PC-3 (cell line): ENCODE results near the gene FOXP1. TPM values are rescaled to one million over a fixed set of nuclear protein-coding genes. Genes with fewer than 3 reads are reported as not detected.

Experiments
- ATAC-seq: fragments of 200-7000 bp; cut with Tn5 transposase; 2 replicates; pipeline ENCODE4 v1.9.1; 2020; ENCODE audit warnings: mild to moderate bottlenecking, moderate library complexity
- BruUV-seq: library from RNA; stranded (reverse); fragments of 400-500 nt; replicated peaks from 2 replicates; lab custom pipeline; 2021; lab: Mats Ljungman, UMichigan
- CTCF ChIA-PET: fragments of 300-600 bp; sonication (Branson Sonifier 250); formaldehyde crosslinking; loops from one replicate; lab custom pipeline; 2022; ENCODE audit warnings: antibody characterized with exemption; lab: Charles Lee
- POLR2A ChIA-PET: fragments of 300-600 bp; sonication (Branson Sonifier 250); formaldehyde crosslinking; loops from one replicate; lab custom pipeline; 2022; ENCODE audit warnings: antibody characterized with exemption; ENCODE audit not compliant: unreplicated experiment; lab: Charles Lee
- DNase-seq: peaks from one replicate; pipeline ENCODE4 v3.0.0-alpha.2; 2015
- H2AFZ ChIP-seq: fragments of 300-600 bp; sonication (generic); 2 replicates; pipeline ENCODE4 v1.6.0; 2016; ENCODE audit warnings: antibody characterized with exemption, low read length
- H3F3A ChIP-seq: fragments of 300-600 bp; sonication (generic); one replicate; pipeline ENCODE4 v1.6.0; 2017; ENCODE audit warnings: antibody characterized with exemption, low read length, control low read depth, mild to moderate bottlenecking; ENCODE audit not compliant: unreplicated experiment
- H3K27ac ChIP-seq: fragments of 300-600 bp; sonication (generic); 2 replicates; pipeline ENCODE4 v1.5.1; 2016; ENCODE audit warnings: mild to moderate bottlenecking, low read length
- H3K27me3 ChIP-seq: fragments of 300-600 bp; sonication (generic); 2 replicates; pipeline ENCODE4 v1.6.1; 2016; ENCODE audit warnings: low read length, mixed read lengths
- H3K36me3 ChIP-seq: fragments of 300-600 bp; sonication (generic); 2 replicates; pipeline ENCODE4 v1.6.1; 2016; ENCODE audit warnings: low read depth, mixed run types, low read length, mixed read lengths
- H3K4me1 ChIP-seq: fragments of 300-600 bp; sonication (generic); 2 replicates; pipeline ENCODE4 v1.5.1; 2016; ENCODE audit warnings: low read length; ENCODE audit not compliant: insufficient read depth
- H3K4me2 ChIP-seq: fragments of 300-600 bp; sonication (generic); 2 replicates; pipeline ENCODE4 v1.6.0; 2016; ENCODE audit warnings: low read length
- H3K4me3 ChIP-seq: fragments of 300-600 bp; sonication (generic); 2 replicates; pipeline ENCODE4 v1.5.1; 2016; ENCODE audit warnings: mild to moderate bottlenecking, low read length, mixed read lengths
- H3K79me2 ChIP-seq: fragments of 300-600 bp; sonication (generic); 2 replicates; pipeline ENCODE4 v1.6.1; 2017; ENCODE audit warnings: low read length, mixed read lengths
- H3K9ac ChIP-seq: fragments of 300-600 bp; sonication (generic); 2 replicates; pipeline ENCODE4 v1.6.0; 2016; ENCODE audit warnings: mild to moderate bottlenecking, low read length
- H3K9me2 ChIP-seq: fragments of 300-600 bp; sonication (generic); replicated peaks from 2 replicates; pipeline ENCODE4 v1.6.1; 2016; ENCODE audit warnings: mixed run types, low read length, mixed read lengths
- H3K9me3 ChIP-seq: fragments of 300-600 bp; sonication (generic); 2 replicates; pipeline ENCODE4 v1.6.1; 2016; ENCODE audit warnings: low read length, mixed read lengths
- H4K20me1 ChIP-seq: fragments of 300-600 bp; sonication (generic); 2 replicates; pipeline ENCODE4 v1.6.1; 2016; ENCODE audit warnings: low read length, mixed read lengths
- CTCF ChIP-seq: fragments of 300-600 bp; sonication (generic); conservative IDR thresholded peaks from 2 replicates; pipeline ENCODE4 v1.5.1; 2017; ENCODE audit warnings: antibody characterized with exemption, low read depth, mild to moderate bottlenecking, low read length
- EZH2 ChIP-seq: fragments of 300-600 bp; sonication (generic); IDR thresholded peaks from one replicate; pipeline ENCODE4 v1.6.1; 2017; ENCODE audit warnings: antibody characterized with exemption, mild to moderate bottlenecking, low read length; ENCODE audit not compliant: unreplicated experiment
- EZH2phosphoT487 ChIP-seq: fragments of 300-600 bp; sonication (generic); IDR thresholded peaks from 2 replicates; pipeline ENCODE4 v1.6.1; 2018; ENCODE audit warnings: mild to moderate bottlenecking, antibody characterized with exemption, low read length, borderline replicate concordance
- intact Hi-C: fragments of 100-400 bp; cut with micrococcal nuclease; formaldehyde crosslinking; loops from 2 replicates; pipeline ENCODE4 v1.9.0; 2023
- total RNA-seq: library from RNA; depleted of rRNA; stranded (reverse); fragments of >200 nt; gene quantifications from 2 replicates; pipeline ENCODE4 v1.2.3, GENCODE V29; 2014

Gene FOXP1
- total RNA-seq, 1 experiment from 2014 or later = 35.3 TPM

GRCh38 chr3:71046791-71047190 lies 536.7 kb downstream of the FOXP1 start:
- Histone ChIP-seq H3K4me1 (peaks cover 40% of the 10 kb centered on the region), H3K9me2 (no peaks in the 10 kb centered on the region), H2AFZ (no peak overlapping the region), H3K27me3 (no peaks in the 10 kb centered on the region), H3K9ac (no peak overlapping the region), H3F3A (peaks cover 8% of the 10 kb centered on the region), H3K79me2 (peaks cover 16% of the 10 kb centered on the region; the same call in 1 of the 2 replicates), H4K20me1 (no peaks in the 10 kb centered on the region), H3K27ac (no peak overlapping the region), H3K4me2 (no peak overlapping the region), H3K36me3 (peaks cover 32% of the 10 kb centered on the region), H3K4me3 (no peak overlapping the region), H3K9me3 (no peaks in the 10 kb centered on the region)
- ChIA-PET CTCF (no interaction called here), POLR2A (interaction anchor here (0.5 kb wide), 1 partner anchor 11 kb away, joined by 3 read pairs; no protein-coding TSS in a partner anchor)
- ATAC-seq (no peak), DNase-seq (no peak)
- no TSS peak for BruUV-seq
- intact Hi-C loops = no loop called here
- TF ChIP-seq EZH2phosphoT487 (no peak), EZH2 (no peak), CTCF (no peak)

- DNase-seq (no peak), ATAC-seq (no peak)
- POLR2A ChIA-PET = no interaction called here
- TF ChIP-seq EZH2 (no peak), CTCF (no peak), EZH2phosphoT487 (no peak)
- no TSS peak for BruUV-seq
- H4K20me1 ChIP-seq = no peaks in the 10 kb centered on the region
- H2AFZ ChIP-seq = no peak overlapping the region
- H3K79me2 ChIP-seq = peaks cover 11% of the 10 kb centered on the region; the same call in 1 of the 2 replicates
- H3K36me3 ChIP-seq = peaks cover 33% of the 10 kb centered on the region
- H3K4me1 ChIP-seq = peaks cover 31% of the 10 kb centered on the region
- no peak overlapping the region for H3K9ac ChIP-seq
- H3K9me2 ChIP-seq = no peaks in the 10 kb centered on the region
- CTCF ChIA-PET = no interaction called here
- H3K27ac ChIP-seq = no peak overlapping the region
- intact Hi-C loops = no loop called here
- H3F3A ChIP-seq = peaks cover 8% of the 10 kb centered on the region
- H3K4me2 ChIP-seq = no peak overlapping the region
- no peaks in the 10 kb centered on the region for H3K9me3 ChIP-seq
- H3K27me3 ChIP-seq = no peaks in the 10 kb centered on the region
- no peak overlapping the region for H3K4me3 ChIP-seq
These were observed 537.6 kb downstream of the FOXP1 start for GRCh38 chr3:71045917-71046282.

- TF ChIP-seq EZH2 (no peak), CTCF (no peak), EZH2phosphoT487 (no peak)
- H3K4me3 ChIP-seq = no peak overlapping the region
- H3K4me2 ChIP-seq = no peak overlapping the region
- DNase-seq (no peak), ATAC-seq (no peak)
- H3K9me3 ChIP-seq = no peaks in the 10 kb centered on the region
- H2AFZ ChIP-seq = no peak overlapping the region
- peaks cover 11% of the 10 kb centered on the region; the same call in 1 of the 2 replicates for H3K79me2 ChIP-seq
- intact Hi-C loops = no loop called here
- no TSS peak for BruUV-seq
- H3K27ac ChIP-seq = no peak overlapping the region
- peaks cover 3% of the 10 kb centered on the region for H3F3A ChIP-seq
- H3K27me3 ChIP-seq = no peaks in the 10 kb centered on the region
- no peaks in the 10 kb centered on the region for H4K20me1 ChIP-seq
- H3K36me3 ChIP-seq = peaks cover 38% of the 10 kb centered on the region
- H3K9me2 ChIP-seq = no peaks in the 10 kb centered on the region
- no peak overlapping the region for H3K9ac ChIP-seq
- ChIA-PET CTCF (no interaction called here), POLR2A (no interaction called here)
- H3K4me1 ChIP-seq = peaks cover 26% of the 10 kb centered on the region
These were observed 538.2 kb downstream of the FOXP1 start for GRCh38 chr3:71045212-71045916.
